Activated CD4-positive, alpha-beta T cell treated with anti-CD3 and anti-CD28 coated beads, Interleukin-2, Interleukin-4, amounts not matched to agents 100 ng/mL and 50 ng/mL, durations not matched to agents 16 hours and 8 hours (primary cell): ENCODE data around the gene WASF1.
"Not testable (repeated sequence)": the region's sequence is repeated elsewhere in the genome, so short reads cannot be mapped to it uniquely, and the experiment has no call there.

Experiments used
- DNase-seq: peaks from one replicate; pipeline ENCODE4 v3.0.0-alpha.2; 2020; ENCODE audit warnings: low spot score

Gene WASF1

GRCh38 chr6:110173506-110174132, 5.9 kb downstream of the WASF1 start:
- no peak for DNase-seq

GRCh38 chr6:110170081-110170480, 9.4 kb downstream of the WASF1 start:
- DNase-seq = no peak

- DNase-seq = no peak
Measured at GRCh38 chr6:110158479-110158878, 21.0 kb downstream of the WASF1 start.

GRCh38 chr6:110147870-110148269, 31.6 kb downstream of the WASF1 start:
- no peak for DNase-seq

GRCh38 chr6:110140650-110141049, 38.8 kb downstream of the WASF1 start:
- no peak for DNase-seq

GRCh38 chr6:110139052-110139451, 40.4 kb downstream of the WASF1 start:
- DNase-seq = no peak

GRCh38 chr6:110137924-110138887, 41.3 kb downstream of the WASF1 start:
- DNase-seq = no peak

GRCh38 chr6:110130362-110130761, 49.1 kb downstream of the WASF1 start:
- no peak for DNase-seq

GRCh38 chr6:110128418-110128817, 51.1 kb downstream of the WASF1 start:
- DNase-seq = no peak

GRCh38 chr6:110125361-110125760, 54.1 kb downstream of the WASF1 start:
- DNase-seq = no peak

- DNase-seq = not testable (repeated sequence)
Measured at GRCh38 chr6:110121655-110122054, 57.8 kb downstream of the WASF1 start.

GRCh38 chr6:110116258-110116657, 63.2 kb downstream of the WASF1 start:
- no peak for DNase-seq

- no peak for DNase-seq
Measured at GRCh38 chr6:110114004-110114403, 65.5 kb downstream of the WASF1 start.

- DNase-seq = no peak
Measured at GRCh38 chr6:110105296-110105695, 74.2 kb downstream of the WASF1 start.

GRCh38 chr6:110103260-110103659, 76.2 kb downstream of the WASF1 start:
- no peak for DNase-seq

GRCh38 chr6:110102411-110102810, 77.1 kb downstream of the WASF1 start:
- DNase-seq = peak; percentile 5

- no peak for DNase-seq
Measured at GRCh38 chr6:110101885-110102284, 77.6 kb downstream of the WASF1 start.

GRCh38 chr6:110098511-110099116, 80.9 kb downstream of the WASF1 start:
- DNase-seq = no peak

GRCh38 chr6:110097443-110097842, 82.0 kb downstream of the WASF1 start:
- DNase-seq = no peak

GRCh38 chr6:110095935-110096334, 83.5 kb downstream of the WASF1 start:
- DNase-seq = no peak

GRCh38 chr6:110095101-110095500, 84.4 kb downstream of the WASF1 start:
- DNase-seq = no peak

- DNase-seq = no peak
Measured at GRCh38 chr6:110093981-110094380, 85.5 kb downstream of the WASF1 start.

- no peak for DNase-seq
Measured at GRCh38 chr6:110090876-110091275, 88.6 kb downstream of the WASF1 start.
